Measurements from ENCODE around the gene CHST2. TPM values are rescaled to one million over a fixed set of nuclear protein-coding genes. Genes with fewer than 3 reads are reported as not detected.

CHST2 gene
- total RNA-seq, 1 donor from 2014 or later = 41.6 TPM

DNA sequence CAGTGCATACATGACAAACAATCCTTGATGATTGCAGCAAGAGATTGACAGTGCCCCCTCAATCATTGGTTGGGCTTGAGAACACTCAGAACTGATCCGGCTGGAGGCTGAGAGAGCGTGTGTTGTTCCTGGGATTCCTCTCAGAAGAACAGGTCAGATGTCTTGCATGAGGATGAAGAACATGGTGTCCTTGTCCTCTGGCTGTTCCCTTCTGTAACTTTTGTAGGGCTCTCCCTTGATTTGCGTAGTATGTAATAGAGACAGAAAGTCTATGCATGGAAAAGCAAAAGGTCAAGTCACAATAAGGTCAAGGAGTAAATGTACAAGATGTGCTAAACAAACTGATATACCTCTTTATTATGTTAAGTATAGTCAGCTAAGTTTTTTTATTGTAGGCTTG is 8.2 kb downstream of the CHST2 start:
- H3K27me3 Mint-ChIP-seq (ENCODE audit: unreplicated experiment) = no peaks in the 10 kb centered on the region
- H3K9me3 Mint-ChIP-seq (ENCODE audit: unreplicated experiment) = no peaks in the 10 kb centered on the region
- TF ChIP-seq, protein P1, sequence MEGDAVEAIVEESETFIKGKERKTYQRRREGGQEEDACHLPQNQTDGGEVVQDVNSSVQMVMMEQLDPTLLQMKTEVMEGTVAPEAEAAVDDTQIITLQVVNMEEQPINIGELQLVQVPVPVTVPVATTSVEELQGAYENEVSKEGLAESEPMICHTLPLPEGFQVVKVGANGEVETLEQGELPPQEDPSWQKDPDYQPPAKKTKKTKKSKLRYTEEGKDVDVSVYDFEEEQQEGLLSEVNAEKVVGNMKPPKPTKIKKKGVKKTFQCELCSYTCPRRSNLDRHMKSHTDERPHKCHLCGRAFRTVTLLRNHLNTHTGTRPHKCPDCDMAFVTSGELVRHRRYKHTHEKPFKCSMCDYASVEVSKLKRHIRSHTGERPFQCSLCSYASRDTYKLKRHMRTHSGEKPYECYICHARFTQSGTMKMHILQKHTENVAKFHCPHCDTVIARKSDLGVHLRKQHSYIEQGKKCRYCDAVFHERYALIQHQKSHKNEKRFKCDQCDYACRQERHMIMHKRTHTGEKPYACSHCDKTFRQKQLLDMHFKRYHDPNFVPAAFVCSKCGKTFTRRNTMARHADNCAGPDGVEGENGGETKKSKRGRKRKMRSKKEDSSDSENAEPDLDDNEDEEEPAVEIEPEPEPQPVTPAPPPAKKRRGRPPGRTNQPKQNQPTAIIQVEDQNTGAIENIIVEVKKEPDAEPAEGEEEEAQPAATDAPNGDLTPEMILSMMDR (IDR thresholded peaks at IDR 0.05) = no peak
- peaks cover 45% of the 10 kb centered on the region for H3K4me1 Mint-ChIP-seq (ENCODE audit: unreplicated experiment)
- H3K27ac Mint-ChIP-seq (ENCODE audit: unreplicated experiment) = no peak overlapping the region
- DNase-seq (ENCODE audit: extremely low spot score, unreplicated experiment) = no peak
- peaks cover 36% of the 10 kb centered on the region for H3K36me3 Mint-ChIP-seq (ENCODE audit: unreplicated experiment)
- no peak overlapping the region for H3K4me3 Mint-ChIP-seq (ENCODE audit: unreplicated experiment)

DNA sequence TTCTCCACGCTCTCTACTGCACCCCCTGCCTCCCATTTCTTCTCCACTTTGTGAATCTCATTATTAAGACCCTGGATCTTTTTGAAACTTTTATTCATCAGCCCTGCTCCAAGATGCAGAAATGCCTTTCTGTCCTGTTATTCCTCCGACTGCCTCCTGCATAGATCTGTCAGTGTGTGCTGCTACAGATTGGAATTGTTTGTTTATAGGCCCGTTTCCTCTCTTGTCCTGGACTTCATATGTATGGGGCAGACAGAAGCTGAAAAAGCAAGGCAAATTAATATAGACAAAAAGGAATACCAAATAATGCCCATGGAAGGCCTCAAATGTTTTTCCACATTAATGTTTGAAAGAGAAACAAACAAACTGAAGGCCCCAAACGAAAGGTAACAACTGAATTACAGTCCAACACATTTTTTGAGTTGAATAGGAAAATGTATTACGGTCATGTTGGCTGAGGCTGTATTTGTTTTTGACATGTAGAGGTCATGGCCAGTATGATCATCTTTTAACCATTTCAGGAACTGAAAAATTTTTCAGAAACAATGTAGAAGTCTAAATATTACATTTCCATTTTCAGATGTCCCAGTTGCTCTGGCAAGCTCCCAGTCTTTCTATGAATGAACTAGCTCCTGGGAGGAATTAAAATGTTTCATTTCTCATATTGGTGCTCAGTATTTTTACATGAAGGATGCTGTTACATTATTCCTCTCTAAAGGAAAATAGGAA is 8.8 kb downstream of the CHST2 start:
- Mint-ChIP-seq H3K27ac (ENCODE audit: unreplicated experiment) (no peak overlapping the region), H3K36me3 (ENCODE audit: unreplicated experiment) (peaks cover 33% of the 10 kb centered on the region), H3K27me3 (ENCODE audit: unreplicated experiment) (no peaks in the 10 kb centered on the region), H3K4me1 (ENCODE audit: unreplicated experiment) (peaks cover 39% of the 10 kb centered on the region), H3K4me3 (ENCODE audit: unreplicated experiment) (no peak overlapping the region), H3K9me3 (ENCODE audit: unreplicated experiment) (no peaks in the 10 kb centered on the region)
- TF ChIP-seq, protein P1 (IDR thresholded peaks at IDR 0.05) = no peak
- no peak for DNase-seq (ENCODE audit: extremely low spot score, unreplicated experiment)

DNA sequence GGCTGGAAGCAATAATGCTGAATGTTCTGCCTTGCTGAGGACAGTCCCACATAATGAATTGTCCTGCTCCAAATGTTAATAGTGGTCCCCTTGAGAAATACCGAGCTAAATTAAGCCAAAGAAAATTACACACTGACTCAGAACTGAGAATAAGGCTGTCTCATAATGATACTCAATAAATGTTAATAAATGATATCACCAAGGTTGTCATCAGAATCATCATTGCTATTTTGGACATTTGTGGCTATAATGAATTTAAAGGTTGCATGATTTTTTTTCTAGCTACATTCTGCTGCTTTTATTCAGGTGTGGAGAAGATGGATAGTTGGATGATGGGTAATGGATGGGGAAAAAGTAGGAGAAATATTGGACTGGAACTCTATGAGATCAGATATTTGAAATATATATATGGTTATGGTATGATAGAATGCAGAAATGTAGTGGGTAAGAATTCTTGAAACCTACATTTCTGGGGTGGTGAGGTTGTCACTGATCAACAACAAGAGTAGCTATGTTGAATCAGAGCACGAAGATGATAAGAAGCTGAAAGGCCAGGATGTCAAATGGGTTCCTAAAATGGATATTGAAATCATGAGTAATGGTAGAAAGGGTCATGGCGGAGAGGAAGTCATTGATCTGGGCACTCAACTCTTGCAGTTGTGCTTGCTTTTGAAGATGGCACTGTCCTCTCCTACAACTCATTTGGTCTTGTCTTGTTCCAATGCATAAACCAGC is 12.8 kb downstream of the CHST2 start:
- Mint-ChIP-seq H3K27me3 (ENCODE audit: unreplicated experiment) (no peaks in the 10 kb centered on the region), H3K36me3 (ENCODE audit: unreplicated experiment) (peaks cover 19% of the 10 kb centered on the region), H3K27ac (ENCODE audit: unreplicated experiment) (no peak overlapping the region), H3K4me1 (ENCODE audit: unreplicated experiment) (peaks cover 41% of the 10 kb centered on the region), H3K4me3 (ENCODE audit: unreplicated experiment) (no peak overlapping the region), H3K9me3 (ENCODE audit: unreplicated experiment) (no peaks in the 10 kb centered on the region)
- TF ChIP-seq, protein P1 (IDR thresholded peaks at IDR 0.05) = no peak
- no peak for DNase-seq (ENCODE audit: extremely low spot score, unreplicated experiment)

DNA sequence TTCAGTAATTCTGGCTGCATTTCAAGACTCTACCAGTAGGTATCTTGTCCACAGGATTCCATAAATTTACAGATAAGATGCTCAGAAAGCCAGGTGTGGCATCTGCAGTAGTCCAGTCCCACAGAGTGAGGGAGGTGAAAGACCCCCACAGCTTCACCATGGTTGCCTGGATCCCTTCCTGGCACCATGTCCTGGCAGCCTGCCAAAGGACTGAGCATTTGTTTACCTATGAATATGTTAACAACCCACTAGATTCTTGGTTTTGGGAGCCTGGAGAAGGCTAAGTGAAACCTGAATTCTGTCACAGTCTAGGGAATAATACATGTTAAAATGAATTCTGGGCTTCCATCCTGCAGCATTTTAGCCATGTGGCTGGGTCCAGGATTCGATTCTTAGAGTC is 14.9 kb downstream of the CHST2 start:
- Mint-ChIP-seq H3K27me3 (ENCODE audit: unreplicated experiment) (no peaks in the 10 kb centered on the region), H3K27ac (ENCODE audit: unreplicated experiment) (peak overlapping the region; percentile 89), H3K4me3 (ENCODE audit: unreplicated experiment) (no peak overlapping the region), H3K36me3 (ENCODE audit: unreplicated experiment) (peaks cover 8% of the 10 kb centered on the region), H3K4me1 (ENCODE audit: unreplicated experiment) (peaks cover 41% of the 10 kb centered on the region), H3K9me3 (ENCODE audit: unreplicated experiment) (no peaks in the 10 kb centered on the region)
- TF ChIP-seq, protein P1 (IDR thresholded peaks at IDR 0.05) = no peak
- no peak for DNase-seq (ENCODE audit: extremely low spot score, unreplicated experiment)

DNA sequence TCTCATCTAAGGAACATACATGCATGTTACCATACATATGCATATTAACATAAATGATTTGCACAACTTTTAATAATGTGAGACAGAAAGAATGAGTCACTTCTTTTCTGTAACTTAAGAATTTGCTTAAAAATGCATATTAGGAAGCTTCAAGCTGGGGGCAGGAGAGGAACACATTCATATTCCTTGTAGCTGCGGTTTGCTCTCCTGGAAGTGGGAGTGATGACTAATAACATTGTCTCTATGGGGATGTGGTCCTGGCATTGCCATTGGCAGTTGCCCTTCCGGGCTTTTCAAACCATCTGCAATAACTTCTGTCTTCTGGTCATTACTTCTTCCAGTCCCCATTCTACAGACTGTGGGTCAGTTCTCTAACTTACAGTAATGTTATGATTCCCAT is 15.6 kb downstream of the CHST2 start:
- Mint-ChIP-seq H3K27me3 (ENCODE audit: unreplicated experiment) (no peaks in the 10 kb centered on the region), H3K9me3 (ENCODE audit: unreplicated experiment) (no peaks in the 10 kb centered on the region), H3K36me3 (ENCODE audit: unreplicated experiment) (peaks cover 4% of the 10 kb centered on the region), H3K4me1 (ENCODE audit: unreplicated experiment) (peaks cover 46% of the 10 kb centered on the region), H3K27ac (ENCODE audit: unreplicated experiment) (peak overlapping the region; percentile 89), H3K4me3 (ENCODE audit: unreplicated experiment) (no peak overlapping the region)
- no peak for DNase-seq (ENCODE audit: extremely low spot score, unreplicated experiment)
- TF ChIP-seq, protein P1 (IDR thresholded peaks at IDR 0.05) = peak; percentile 54
